Astrocyte of the spinal cord (primary cell): ENCODE data around the gene DPH1.

ENCODE experiments used
- DNase-seq: peaks from one replicate; pipeline ENCODE4 v3.0.0; 2011; ENCODE audit warnings: low read depth, low spot score
- H3K4me3 ChIP-seq: 2 replicates; pipeline ENCODE4 v1.5.1; 2011; ENCODE audit warnings: low read depth, mild to moderate bottlenecking, low read length, moderate library complexity
- in situ Hi-C: cut with HindIII; loops from 2 replicates; pipeline ENCODE4 v1.10.0; 2017; ENCODE audit warnings: low sequenced_read_pairs
- TF ChIP-seq, protein P1 (sequence below): IDR thresholded peaks from 2 replicates; pipeline ENCODE4 v1.5.1; 2012; ENCODE audit warnings: low read depth, mild to moderate bottlenecking, low read length, inconsistent platforms

The DPH1 gene

DNA sequence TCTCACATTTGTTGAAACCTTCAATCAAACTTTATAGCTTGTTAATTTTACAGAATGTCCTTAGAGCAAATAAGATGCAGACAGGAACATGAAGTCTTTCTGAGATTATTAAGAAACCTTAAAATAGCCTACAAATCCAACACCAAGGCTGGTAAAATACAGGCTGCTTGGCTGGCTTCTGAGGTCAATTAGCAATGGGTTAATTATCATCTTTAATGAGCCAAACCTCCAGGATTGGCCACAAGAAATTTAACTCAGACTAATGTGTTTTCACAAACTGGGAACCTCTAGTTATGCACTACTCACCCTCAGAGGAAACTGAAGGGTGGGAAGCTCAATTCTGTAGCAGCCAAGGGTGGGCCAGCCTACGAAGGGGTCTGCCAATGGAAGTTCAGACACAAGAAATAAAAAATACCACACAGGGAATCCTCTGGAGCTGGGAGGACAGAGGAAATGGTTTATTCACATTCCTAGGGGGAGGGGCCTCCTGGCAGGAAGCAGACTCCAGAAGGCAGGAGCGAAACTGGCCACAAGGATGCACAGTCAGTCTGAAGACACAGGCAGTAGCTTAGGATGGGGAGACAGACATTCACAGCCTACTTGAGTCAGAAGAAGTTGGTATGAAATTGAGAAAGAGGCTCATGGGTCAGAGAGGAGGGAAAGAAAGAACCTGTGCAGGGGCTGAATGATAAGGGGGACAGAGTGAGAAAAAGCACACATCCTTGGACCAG, 61.0 kb downstream of the DPH1 start:
- in situ Hi-C loops: no loop called here
- peak; percentile 94 for DNase-seq
- H3K4me3 ChIP-seq: no peak overlapping the region
- TF ChIP-seq, protein P1, sequence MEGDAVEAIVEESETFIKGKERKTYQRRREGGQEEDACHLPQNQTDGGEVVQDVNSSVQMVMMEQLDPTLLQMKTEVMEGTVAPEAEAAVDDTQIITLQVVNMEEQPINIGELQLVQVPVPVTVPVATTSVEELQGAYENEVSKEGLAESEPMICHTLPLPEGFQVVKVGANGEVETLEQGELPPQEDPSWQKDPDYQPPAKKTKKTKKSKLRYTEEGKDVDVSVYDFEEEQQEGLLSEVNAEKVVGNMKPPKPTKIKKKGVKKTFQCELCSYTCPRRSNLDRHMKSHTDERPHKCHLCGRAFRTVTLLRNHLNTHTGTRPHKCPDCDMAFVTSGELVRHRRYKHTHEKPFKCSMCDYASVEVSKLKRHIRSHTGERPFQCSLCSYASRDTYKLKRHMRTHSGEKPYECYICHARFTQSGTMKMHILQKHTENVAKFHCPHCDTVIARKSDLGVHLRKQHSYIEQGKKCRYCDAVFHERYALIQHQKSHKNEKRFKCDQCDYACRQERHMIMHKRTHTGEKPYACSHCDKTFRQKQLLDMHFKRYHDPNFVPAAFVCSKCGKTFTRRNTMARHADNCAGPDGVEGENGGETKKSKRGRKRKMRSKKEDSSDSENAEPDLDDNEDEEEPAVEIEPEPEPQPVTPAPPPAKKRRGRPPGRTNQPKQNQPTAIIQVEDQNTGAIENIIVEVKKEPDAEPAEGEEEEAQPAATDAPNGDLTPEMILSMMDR: peak; percentile 54

GRCh38 chr17:2092253-2092652, 62.3 kb downstream of the DPH1 start:
- in situ Hi-C loops: no loop called here
- TF ChIP-seq, protein P1: no peak
- H3K4me3 ChIP-seq: no peak overlapping the region
- DNase-seq: no peak

- DNase-seq: no peak
- in situ Hi-C loops: no loop called here
- TF ChIP-seq, protein P1: no peak
- no peak overlapping the region for H3K4me3 ChIP-seq
Observed at GRCh38 chr17:2093349-2093748, 63.4 kb downstream of the DPH1 start.
